Mucosa of descending colon (tissue), 3 donors: ENCODE data around the gene CDK14. TPM values are rescaled to one million over a fixed set of nuclear protein-coding genes. Genes with fewer than 3 reads are reported as not detected.

ENCODE experiments used
- ATAC-seq: fragments of 200-7000 bp; cut with Tn5 transposase; one replicate; pipeline ENCODE4 v1.9.1; 2020; ENCODE audit warnings: mild to moderate bottlenecking, moderate library complexity
- DNase-seq, 3 donors: peaks; one replicate each; pipeline ENCODE4 v3.0.0-alpha.2; 2020
- H3K36me3 ChIP-seq: fragments of 200-600 bp; one replicate; pipeline ENCODE4 v1.8.0; 2021; ENCODE audit warnings: low read depth, mild to moderate bottlenecking
- H3K4me1 ChIP-seq: fragments of 200-600 bp; one replicate; pipeline ENCODE4 v1.8.0; 2021; ENCODE audit warnings: low read depth, mild to moderate bottlenecking
- H3K4me3 ChIP-seq: fragments of 200-600 bp; one replicate; pipeline ENCODE4 v1.8.0; 2021; ENCODE audit warnings: mild to moderate bottlenecking
- H3K9me3 ChIP-seq: fragments of 200-600 bp; one replicate; pipeline ENCODE4 v1.8.0; 2021; ENCODE audit warnings: mild to moderate bottlenecking
- CTCF ChIP-seq: fragments of 200-600 bp; IDR thresholded peaks from one replicate; pipeline ENCODE4 v1.8.0; 2022; ENCODE audit warnings: antibody characterized with exemption, mild to moderate bottlenecking
- intact Hi-C, 2 donors: fragments of 100-400 bp; cut with DNase I in 1 of 2; cut with micrococcal nuclease in 1 of 2; formaldehyde crosslinking; loops; one replicate each; pipeline versions ENCODE4 v1.11.0 to v1.11.1; 2022; cut with DNase I, micrococcal nuclease
- total RNA-seq, 3 donors: library from RNA; stranded (reverse); fragmentation: NEBNext Ultra II Directional in 2 of 3; extraction: Animal tissue kit (Norgen Biotek cat#: 25700) in 2 of 3; gene quantifications; one replicate each; pipeline versions ENCODE4 v1.2.1 to v1.2.4, GENCODE V29; 2021 to 2023
- donor health status: DM: no; HTN: no; CAD: no; lungs with moderate emphysema.
- donor health status: DM: no; HTN: no; CAD: no.
- donor health status: DM: no; HTN: yes; CAD: no.

The CDK14 gene
- total RNA-seq, 3 donors from 2014 or later = 5.4 to 24.4 (median 5.6) TPM

DNA sequence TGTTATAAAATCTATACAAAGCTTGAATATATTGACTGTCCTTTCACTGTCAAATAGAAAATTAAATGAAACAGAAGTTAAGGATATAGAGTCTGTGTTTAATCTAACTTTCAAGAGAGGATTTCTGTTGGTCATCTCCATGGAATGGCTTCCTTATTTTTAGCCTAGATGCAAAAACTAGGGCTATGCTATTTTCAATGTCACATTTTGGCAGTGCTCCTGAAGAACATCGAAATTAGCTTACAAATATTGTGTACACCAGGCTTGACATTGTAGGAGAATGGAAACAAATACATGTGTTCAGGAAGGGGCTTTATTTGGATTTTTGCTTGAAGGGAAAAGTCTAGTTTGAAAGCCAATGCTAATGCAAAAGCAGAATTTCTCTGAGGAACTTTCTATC is 295.4 kb downstream of the CDK14 start:
- Histone ChIP-seq H3K4me1 (no peaks in the 10 kb centered on the region), H3K9me3 (no peaks in the 10 kb centered on the region), H3K36me3 (no peaks in the 10 kb centered on the region), H3K4me3 (no peak overlapping the region)
- no peak for ATAC-seq
- TF ChIP-seq CTCF = no peak
- DNase-seq = no peak
- intact Hi-C loops = no loop called here

GRCh38 chr7:90892213-90892612 is 296.1 kb downstream of the CDK14 start:
- intact Hi-C loops = no loop called here
- Histone ChIP-seq H3K36me3 (no peaks in the 10 kb centered on the region), H3K4me3 (no peak overlapping the region), H3K9me3 (no peaks in the 10 kb centered on the region), H3K4me1 (no peaks in the 10 kb centered on the region)
- no peak for TF ChIP-seq CTCF
- DNase-seq = no peak
- ATAC-seq = no peak

DNA sequence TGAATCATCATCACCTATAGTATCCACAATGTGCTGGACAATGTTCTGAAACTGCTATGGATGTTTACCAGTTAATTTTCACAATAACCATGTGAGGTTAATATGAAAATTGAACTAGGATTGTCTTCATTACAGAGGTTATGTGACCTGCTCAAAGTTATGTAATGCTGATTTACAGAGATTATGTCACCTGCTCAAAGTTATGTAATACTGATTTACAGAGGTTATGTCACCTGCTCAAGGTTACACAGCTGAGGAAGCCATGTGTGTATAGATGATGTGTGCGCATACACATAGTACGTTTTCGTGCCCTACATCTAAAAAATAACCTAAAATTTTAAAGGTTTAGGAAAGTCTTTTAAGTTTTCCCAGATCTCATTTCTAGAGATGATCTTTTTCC is 298.0 kb downstream of the CDK14 start:
- H3K9me3 ChIP-seq = no peaks in the 10 kb centered on the region
- intact Hi-C loops = no loop called here
- no peak for TF ChIP-seq CTCF
- no peak for DNase-seq
- no peaks in the 10 kb centered on the region for H3K4me1 ChIP-seq
- no peak for ATAC-seq
- H3K36me3 ChIP-seq = no peaks in the 10 kb centered on the region
- no peak overlapping the region for H3K4me3 ChIP-seq

- TF ChIP-seq CTCF = no peak
- no peak for ATAC-seq
Observed at GRCh38 chr7:90896458-90896857, 300.3 kb downstream of the CDK14 start.

GRCh38 chr7:90897961-90898469 is 301.9 kb downstream of the CDK14 start:
- no peak overlapping the region for H3K4me3 ChIP-seq
- TF ChIP-seq CTCF = no peak
- no peaks in the 10 kb centered on the region for H3K36me3 ChIP-seq
- ATAC-seq = no peak
- H3K4me1 ChIP-seq = no peaks in the 10 kb centered on the region
- H3K9me3 ChIP-seq = no peaks in the 10 kb centered on the region
- DNase-seq = no peak
- intact Hi-C loops = no loop called here

More at GRCh38 chr7:90896458-90896857, 300.3 kb downstream of the CDK14 start:
- no peaks in the 10 kb centered on the region for H3K9me3 ChIP-seq
- no peaks in the 10 kb centered on the region for H3K36me3 ChIP-seq
- H3K4me3 ChIP-seq = no peak overlapping the region
- intact Hi-C loops = no loop called here
- H3K4me1 ChIP-seq = no peaks in the 10 kb centered on the region
- DNase-seq = no peak
